Umbilical cord (tissue), 2 donors: ENCODE results near the gene ADD3. TPM values are rescaled to one million over a fixed set of nuclear protein-coding genes. Genes with fewer than 3 reads are reported as not detected.

ENCODE experiments used
- DNase-seq: peaks from one replicate; pipeline ENCODE4 v3.0.0-alpha.2; 2015; ENCODE audit warnings: low spot score
- total RNA-seq: library from RNA; depleted of rRNA; stranded (reverse); fragments of >200 nt; gene quantifications from one replicate; pipeline ENCODE4 v1.2.3, GENCODE V29; 2014; ENCODE audit warnings: low replicate concordance; ENCODE audit not compliant: insufficient read depth

The ADD3 gene
- total RNA-seq, result 64.8 TPM

DNA sequence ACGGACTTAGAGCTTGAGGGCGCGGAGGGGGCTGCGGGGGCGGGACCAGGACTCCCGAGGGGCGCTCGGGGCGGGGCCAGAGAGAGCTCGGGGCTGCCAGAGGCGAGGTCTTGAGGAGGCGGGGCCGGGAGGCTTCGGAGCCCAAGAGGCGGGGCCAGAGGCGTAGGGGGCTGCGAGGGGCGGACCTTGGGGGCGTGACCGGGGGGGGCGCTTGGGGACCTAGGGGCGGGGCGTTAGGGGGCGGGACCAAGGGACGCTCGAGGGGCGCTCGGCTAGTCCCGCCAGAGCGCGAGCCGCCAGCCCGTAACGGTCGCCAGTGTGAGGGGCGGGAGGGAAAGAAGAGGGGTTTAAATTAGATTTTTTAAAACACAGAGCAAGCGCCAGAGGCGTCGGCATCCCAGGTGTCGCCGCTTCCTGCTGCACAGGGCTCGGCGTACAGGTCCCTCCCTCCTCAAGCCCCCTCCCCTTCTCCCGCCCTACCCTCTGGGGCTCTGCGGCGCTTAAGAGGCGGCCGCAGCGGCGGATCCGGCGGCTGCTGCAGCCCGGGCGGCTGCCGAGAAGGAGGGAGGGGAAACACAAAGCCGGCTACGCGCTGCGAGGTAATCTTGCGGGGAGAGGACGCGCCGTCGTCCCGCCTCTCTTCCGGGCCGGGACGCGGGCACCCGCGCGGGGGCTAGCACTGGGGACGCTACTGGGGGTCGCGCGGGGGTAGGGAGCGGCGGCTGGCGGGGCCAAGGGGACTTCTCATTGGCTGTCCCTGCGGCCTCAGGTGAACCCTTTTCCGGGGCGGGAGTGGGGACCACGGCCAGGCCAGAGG lies at the start of gene ADD3:
Gene ADD3 (plus strand): TSS at position 284 of the 817 bp plus-strand sequence. CDS start 92,670 bp downstream, outside the sequence.
- peak; percentile 99 for DNase-seq

- no peak for DNase-seq
These were observed 49.7 kb upstream of the ADD3 start for GRCh38 chr10:109958059-109958458.

DNA sequence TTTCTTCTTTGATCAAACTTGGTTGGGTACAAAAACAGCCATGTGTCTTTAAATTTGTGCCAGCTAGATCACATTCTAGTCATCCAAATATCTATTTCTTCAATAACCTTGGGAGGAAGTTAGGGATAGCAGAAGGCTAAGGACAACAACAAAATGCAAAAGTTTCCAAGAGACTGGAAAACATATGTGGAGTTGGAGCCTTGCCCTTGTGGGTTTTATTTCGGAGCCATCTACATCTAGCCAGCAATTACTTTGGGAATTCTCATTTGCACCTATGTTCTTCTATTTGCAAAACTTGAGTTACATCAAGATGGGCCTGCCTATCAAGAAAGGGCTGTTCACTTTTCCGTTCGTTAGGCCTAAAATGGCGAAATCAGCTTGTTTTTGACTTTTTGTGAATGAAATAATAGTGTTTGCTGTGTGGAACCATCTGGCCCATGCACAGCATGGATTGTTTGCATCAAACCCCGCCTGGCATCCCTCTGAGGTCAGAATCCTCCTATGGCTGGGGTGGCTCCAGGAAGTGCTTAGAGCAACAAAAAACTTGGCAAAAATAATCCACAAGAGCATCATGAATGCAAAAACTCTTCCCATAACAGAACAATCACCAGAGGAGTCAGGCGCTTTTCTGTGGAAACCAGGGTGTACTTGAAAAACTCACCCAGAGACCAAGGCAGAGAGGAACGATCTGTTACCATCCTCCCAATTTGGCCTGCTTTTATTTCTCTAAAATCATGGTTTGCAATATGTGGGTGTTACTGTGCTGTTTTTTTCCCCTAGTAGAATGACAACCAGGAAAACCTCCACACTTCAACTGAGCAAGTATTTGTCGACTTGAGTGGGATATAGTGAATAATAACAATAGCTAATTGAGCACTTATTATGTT lies 48.3 kb upstream of the ADD3 start:
- DNase-seq, result no peak

DNA sequence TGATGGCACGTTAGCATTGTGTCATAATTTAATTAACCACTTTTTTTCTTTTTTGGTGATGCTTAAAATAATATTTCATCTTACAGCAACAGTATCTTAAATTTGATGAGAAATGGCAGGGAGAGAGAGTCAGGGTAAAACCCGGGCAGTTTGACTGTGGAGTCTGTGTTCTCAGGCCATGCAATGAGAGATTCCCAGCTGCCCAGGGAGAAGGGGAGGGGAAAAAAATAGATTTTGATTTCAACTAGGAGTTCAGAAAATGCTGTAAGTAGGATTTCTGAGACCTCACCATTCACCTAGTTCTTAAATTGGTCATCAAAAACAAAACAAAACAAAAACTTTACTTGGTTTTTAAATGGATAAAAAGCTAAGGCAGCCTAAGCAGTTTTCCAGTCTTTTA lies 47.1 kb upstream of the ADD3 start:
- DNase-seq, result no peak

DNA sequence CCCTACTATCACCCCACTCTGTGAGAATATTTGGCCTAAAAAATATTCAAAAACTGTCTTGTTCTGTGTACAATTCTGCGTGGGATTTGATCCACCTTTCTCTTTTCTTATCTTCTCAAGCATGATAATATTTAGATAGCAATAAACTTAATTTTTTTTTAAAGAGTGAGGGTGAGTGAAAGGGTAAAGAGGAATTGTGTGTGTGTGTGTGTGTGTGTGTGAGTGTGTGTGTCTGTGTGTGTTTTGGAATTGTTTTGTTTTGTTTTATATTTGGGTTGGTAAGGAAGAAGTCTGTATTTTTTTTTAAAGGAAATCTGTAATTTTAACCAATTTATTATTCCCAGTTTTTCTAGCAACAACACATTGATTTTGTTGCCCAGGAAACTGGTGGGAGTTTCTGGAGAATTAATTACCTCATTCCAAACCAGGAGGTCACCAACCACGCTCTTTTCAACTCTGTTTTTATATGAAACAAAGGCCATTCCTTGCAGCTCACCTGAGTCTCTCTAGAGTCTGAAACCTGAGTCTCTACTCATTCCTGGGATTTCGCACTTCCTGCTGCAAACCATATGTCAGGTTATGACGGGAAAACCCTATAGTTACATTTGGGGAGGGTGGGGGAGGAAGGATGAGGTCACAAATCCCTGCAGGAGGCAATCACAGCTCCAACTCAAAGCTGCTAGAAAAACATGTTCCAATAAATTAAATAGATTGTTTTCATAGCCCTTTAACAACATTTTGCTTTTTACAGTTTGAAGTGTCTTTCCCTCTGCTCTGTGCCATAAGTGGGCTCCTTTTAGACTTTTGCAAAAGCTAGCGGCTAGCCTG lies 46.4 kb upstream of the ADD3 start:
- no peak for DNase-seq

GRCh38 chr10:109962247-109962646 lies 45.5 kb upstream of the ADD3 start:
- no peak for DNase-seq

DNA sequence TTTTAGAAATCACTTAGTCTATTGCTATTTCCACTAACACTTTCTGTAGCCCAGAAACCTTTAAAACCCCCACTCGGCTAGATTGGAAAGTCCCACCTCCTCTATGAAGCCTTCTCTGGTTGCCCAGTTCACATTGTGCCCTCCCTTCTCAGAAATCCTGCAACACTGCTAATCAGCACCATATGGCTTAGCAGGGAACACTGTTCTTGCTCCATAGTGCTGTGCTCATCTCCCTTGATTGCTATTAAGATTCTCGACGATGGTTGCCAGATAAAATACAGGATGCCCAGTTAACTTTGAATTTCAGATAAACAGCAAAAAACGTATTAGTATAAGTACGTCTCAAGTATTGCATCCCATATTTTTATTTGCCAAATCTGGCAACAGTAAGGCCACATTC lies 44.3 kb upstream of the ADD3 start:
- DNase-seq, result no peak

- DNase-seq, result no peak
These were observed 43.5 kb upstream of the ADD3 start for GRCh38 chr10:109964318-109964717.

GRCh38 chr10:109966961-109967738 lies 40.6 kb upstream of the ADD3 start:
- peak; percentile 69 for DNase-seq

GRCh38 chr10:109967739-109968088 lies 40.1 kb upstream of the ADD3 start:
- no peak for DNase-seq

DNA sequence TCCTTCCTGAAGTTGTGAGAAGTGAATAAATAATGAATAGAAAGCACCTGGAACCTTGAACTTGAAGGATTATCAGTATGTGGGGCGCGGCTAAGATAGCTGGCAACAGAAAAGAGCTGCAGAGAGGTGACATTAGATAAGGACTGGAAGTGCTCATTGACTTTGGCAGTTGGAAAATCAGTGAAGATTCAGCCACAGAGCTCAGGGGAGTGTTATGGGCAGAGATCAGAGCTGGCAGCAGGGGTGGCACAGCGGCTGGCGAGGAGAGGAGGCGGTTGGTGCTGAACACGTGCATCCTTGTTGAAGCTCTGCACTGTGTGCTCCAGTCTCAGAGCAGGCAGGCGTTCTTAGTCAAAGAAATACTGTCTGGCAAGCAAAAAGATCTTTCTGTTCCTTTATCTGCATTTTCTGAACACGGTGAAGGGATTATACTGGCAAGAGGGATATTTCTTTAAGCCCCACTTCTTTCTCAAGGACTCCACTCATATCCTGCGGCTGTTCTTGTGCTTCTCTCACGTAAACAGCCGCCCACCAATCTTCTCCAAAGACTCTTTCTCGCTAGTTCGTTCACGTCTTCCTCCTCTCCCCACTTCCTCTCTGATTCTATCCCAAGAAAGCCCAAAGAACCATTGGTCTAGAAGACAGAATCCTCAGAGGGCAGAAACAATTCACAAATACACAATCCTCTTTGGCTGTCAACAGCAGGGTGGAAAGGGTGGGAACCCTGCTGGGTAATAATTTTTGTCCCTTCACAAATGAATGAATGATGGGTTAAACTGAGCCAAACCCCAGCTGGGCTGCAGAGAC lies 38.6 kb upstream of the ADD3 start:
- DNase-seq, result peak; percentile 65

DNA sequence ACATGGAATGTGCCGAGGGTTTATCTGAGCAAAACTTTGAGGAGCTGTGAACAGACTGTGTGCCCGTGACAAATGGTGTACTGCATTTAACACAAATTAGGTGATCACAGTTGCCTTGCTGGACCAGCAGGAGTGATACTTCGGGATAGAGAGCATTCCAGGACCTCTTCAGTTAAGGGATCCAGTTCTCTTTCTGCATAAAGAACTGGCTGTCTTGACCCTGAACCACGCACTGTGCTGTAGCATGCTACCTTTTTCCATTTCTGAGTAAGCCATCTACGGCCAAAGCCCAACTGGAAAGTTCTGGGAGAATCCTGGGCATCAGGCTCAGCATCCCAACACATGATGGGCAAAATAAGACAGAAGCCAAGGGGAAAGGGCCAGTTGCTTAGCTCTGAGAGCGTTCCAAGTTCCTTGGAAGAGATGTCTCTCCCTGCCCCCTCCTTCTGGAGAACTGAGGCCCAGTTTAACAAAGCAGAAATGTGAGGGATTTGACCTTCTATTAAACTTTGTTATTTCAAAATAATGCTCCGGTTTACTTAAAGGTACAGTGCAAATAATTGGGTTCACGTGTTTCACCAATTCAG lies 37.9 kb upstream of the ADD3 start:
- no peak for DNase-seq

DNA sequence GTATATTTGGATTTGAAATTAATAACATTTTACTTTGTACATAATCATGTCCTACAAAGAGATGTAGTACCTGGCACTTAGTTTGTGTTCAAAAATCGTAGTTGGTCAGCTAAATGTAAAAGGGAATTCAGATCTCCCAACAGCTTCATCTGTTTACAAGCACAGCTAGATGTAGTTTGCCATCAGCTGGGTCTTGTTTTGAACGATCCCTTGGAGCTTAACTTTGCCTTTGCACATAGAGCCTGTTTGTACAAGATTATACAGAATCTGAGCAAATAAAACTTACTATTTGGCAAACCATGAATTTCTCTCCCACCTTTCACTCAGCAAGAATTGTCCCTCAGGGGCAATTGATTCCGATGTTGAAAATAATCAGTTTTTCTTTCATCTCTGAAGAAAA lies 36.1 kb upstream of the ADD3 start:
- DNase-seq, result no peak

DNA sequence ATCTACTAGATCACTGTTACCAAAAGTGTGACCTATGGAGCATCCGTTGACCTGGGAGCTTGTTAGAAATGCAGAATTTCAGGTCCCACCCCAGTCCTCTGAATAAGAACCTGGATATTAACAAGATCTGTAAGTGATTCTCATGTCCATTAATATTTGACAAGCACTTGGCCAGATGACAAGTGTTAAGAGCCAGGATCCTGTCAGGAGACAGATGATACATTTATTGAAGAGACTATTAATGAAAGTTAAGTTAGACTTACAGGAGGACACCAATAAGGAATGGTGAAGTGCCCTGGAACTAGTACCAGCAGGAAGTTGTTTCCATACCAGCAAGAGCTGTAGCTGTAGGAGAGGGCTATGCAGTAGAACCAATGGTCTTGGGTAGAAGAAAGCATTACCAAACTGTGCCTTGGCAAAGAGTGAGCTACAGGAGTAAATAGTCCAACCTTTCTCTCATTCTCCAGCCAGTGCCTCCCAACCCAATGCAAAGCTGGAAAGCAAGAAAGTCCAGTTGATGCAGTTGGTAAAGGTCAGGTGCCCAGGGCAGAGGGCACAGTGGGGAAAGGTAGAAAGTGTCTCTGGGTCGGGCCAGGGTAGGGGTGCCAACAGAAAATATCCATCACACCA lies 35.3 kb upstream of the ADD3 start:
- DNase-seq, result no peak

- DNase-seq, result no peak
These were observed 34.4 kb upstream of the ADD3 start for GRCh38 chr10:109973326-109973829.

- no peak for DNase-seq
These were observed 33.1 kb upstream of the ADD3 start for GRCh38 chr10:109974504-109975191.

DNA sequence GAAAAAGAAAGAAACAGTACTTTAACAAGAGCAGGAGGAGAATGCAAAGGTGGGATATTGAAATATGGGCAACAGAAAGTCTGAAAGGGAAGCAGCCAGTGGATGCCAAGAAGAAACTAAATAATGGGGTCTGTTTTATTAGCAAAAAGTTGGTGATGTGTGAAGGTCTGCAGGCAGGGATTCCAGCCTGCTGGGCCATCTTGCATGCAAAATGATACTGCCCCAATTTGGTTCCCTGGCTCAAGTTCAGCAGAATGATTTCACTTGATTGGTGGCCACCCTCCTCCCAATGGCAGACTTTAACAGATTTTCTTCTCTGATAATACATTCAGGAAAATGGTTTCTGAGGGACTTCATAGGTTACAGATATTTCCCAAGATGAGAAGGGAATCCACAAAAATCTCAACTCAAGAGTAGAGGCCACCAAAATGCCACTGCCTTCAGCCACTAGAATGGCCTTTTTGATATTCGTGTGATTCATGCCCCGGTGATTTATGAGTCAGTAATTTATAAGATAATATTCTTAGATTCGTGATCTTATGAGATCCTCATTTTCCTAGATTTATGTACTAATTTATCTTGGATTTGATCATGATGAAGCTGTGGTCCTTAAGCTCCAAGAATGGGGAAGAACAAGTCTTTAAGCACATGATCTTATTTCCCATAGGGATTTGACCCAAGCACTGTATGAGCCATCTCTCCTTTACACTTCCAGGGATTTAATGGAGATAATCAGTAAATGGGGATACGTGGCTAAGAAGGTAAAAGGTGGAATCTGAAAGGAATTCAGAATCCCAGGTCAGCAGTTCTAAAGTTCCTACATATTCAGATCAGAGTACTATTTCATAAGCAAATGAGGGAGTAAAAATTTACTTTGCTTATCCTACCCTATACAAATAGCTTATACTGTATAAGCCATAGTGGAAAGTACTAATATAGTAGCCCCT lies 32.3 kb upstream of the ADD3 start:
- no peak for DNase-seq
